ENCODE results near the gene MAB21L3. TPM values are rescaled to one million over a fixed set of nuclear protein-coding genes. Genes with fewer than 3 reads are reported as not detected.

Gene MAB21L3
- not detected for polyA plus RNA-seq (ENCODE audit: insufficient read length)

- DNase-seq (ENCODE audit: low read depth): no peak
Measured at GRCh38 chr1:116110567-116111523, at the start of gene MAB21L3. MAB21L3 (plus strand) TSS chr1:116111399; CDS start chr1:116112616, 1,217 bp downstream.

GRCh38 chr1:116062201-116062600, 49.0 kb upstream of the MAB21L3 start:
- DNase-seq (ENCODE audit: low read depth): no peak

GRCh38 chr1:116064616-116065015, 46.6 kb upstream of the MAB21L3 start:
- DNase-seq (ENCODE audit: low read depth): no peak

- peak; percentile 11 for DNase-seq (ENCODE audit: low read depth)
Measured at GRCh38 chr1:116066868-116067565, 44.2 kb upstream of the MAB21L3 start.

GRCh38 chr1:116067566-116067890, 43.7 kb upstream of the MAB21L3 start:
- DNase-seq (ENCODE audit: low read depth): peak; percentile 29

- no peak for DNase-seq (ENCODE audit: low read depth)
Measured at GRCh38 chr1:116075575-116075974, 35.6 kb upstream of the MAB21L3 start.

- no peak for DNase-seq (ENCODE audit: low read depth)
Measured at GRCh38 chr1:116075990-116076389, 35.2 kb upstream of the MAB21L3 start.

- DNase-seq (ENCODE audit: low read depth): no peak
Measured at GRCh38 chr1:116076831-116077230, 34.4 kb upstream of the MAB21L3 start.

GRCh38 chr1:116078699-116079223, 32.4 kb upstream of the MAB21L3 start:
- no peak for DNase-seq (ENCODE audit: low read depth)

GRCh38 chr1:116087628-116088027, 23.6 kb upstream of the MAB21L3 start:
- DNase-seq (ENCODE audit: low read depth): no peak

- DNase-seq (ENCODE audit: low read depth): no peak
Measured at GRCh38 chr1:116089870-116090269, 21.3 kb upstream of the MAB21L3 start.

- no peak for DNase-seq (ENCODE audit: low read depth)
Measured at GRCh38 chr1:116091083-116091482, 20.1 kb upstream of the MAB21L3 start.

GRCh38 chr1:116092752-116093489, 18.3 kb upstream of the MAB21L3 start:
- DNase-seq (ENCODE audit: low read depth): no peak

GRCh38 chr1:116095027-116095426, 16.2 kb upstream of the MAB21L3 start:
- DNase-seq (ENCODE audit: low read depth): no peak

- no peak for DNase-seq (ENCODE audit: low read depth)
Measured at GRCh38 chr1:116096013-116096618, 15.1 kb upstream of the MAB21L3 start.

GRCh38 chr1:116097626-116098025, 13.6 kb upstream of the MAB21L3 start:
- no peak for DNase-seq (ENCODE audit: low read depth)

GRCh38 chr1:116099379-116099778, 11.8 kb upstream of the MAB21L3 start:
- DNase-seq (ENCODE audit: low read depth): no peak

- no peak for DNase-seq (ENCODE audit: low read depth)
Measured at GRCh38 chr1:116099919-116100318, 11.3 kb upstream of the MAB21L3 start.

- DNase-seq (ENCODE audit: low read depth): no peak
Measured at GRCh38 chr1:116104667-116105066, 6.5 kb upstream of the MAB21L3 start.

GRCh38 chr1:116105996-116106395, 5.2 kb upstream of the MAB21L3 start:
- no peak for DNase-seq (ENCODE audit: low read depth)

GRCh38 chr1:116106646-116107045, 4.6 kb upstream of the MAB21L3 start:
- no peak for DNase-seq (ENCODE audit: low read depth)

Measured in forelimb muscle (tissue), 1 donor.